ENCODE results near the gene SFMBT2. TPM values are rescaled to one million over a fixed set of nuclear protein-coding genes. Genes with fewer than 3 reads are reported as not detected.

SFMBT2 gene
- total RNA-seq, 4 donors from 2014 or later: 0.60 to 8.6 (median 2.5) TPM

DNA sequence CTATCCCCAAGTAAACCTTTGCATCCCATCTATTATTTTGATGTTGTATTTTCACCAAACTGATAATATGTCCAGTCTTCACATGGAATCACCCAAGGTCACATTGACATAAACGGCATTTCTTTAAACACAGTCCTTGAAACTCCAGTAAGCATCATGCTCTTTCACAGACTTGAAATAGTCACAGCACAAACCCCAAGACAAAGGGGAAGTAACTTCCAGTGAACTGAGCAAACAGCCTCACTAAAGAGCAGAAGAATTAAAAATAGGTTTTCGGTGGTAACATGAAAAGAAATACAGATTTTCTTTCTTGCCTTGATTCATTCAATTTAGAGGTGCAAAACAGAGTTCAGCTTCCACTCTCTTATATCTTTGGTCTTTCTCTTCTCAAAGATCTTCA, 253.7 kb downstream of the SFMBT2 start:
- H3K27ac ChIP-seq: no peak overlapping the region
- H3K36me3 ChIP-seq: no peaks in the 10 kb centered on the region
- H3K9me3 ChIP-seq: no peaks in the 10 kb centered on the region
- no peaks in the 10 kb centered on the region for H3K4me1 ChIP-seq
- H3K27me3 ChIP-seq: no peaks in the 10 kb centered on the region
- DNase-seq: no peak
- intact Hi-C loops (cut with DNase I; ENCODE audit: low total_unique reads) (no loop called here), in situ Hi-C loops (cut with MboI; ENCODE audit: low pct_ligation_motif_present in 1 of 4, low pct_unique_long_range_greater_than_20kb in 1 of 4, low sequenced_read_pairs in 3 of 4) (no loop called here)
- no peak for TF ChIP-seq CTCF (IDR thresholded peaks at IDR 0.05)
- no peak for TF ChIP-seq EP300 (IDR thresholded peaks at IDR 0.05; ENCODE audit: low read depth)
- no peak for TF ChIP-seq POLR2AphosphoS5 (IDR thresholded peaks at IDR 0.05)
- TF ChIP-seq POLR2A (IDR thresholded peaks at IDR 0.05): no peak
- 68 to 71% methylated on average over 2 of the region's 2 CpGs for WGBS, 2 donors (ENCODE audit: low coverage in 1 of 2)
- H3K4me3 ChIP-seq: no peak overlapping the region

- WGBS, 2 donors (ENCODE audit: low coverage in 1 of 2): 96 to 100% methylated on average over 1 of the region's 1 CpG
- intact Hi-C loops (cut with DNase I; ENCODE audit: low total_unique reads) (no loop called here), in situ Hi-C loops (cut with MboI; ENCODE audit: low pct_ligation_motif_present in 1 of 4, low pct_unique_long_range_greater_than_20kb in 1 of 4, low sequenced_read_pairs in 3 of 4) (no loop called here)
- Histone ChIP-seq H3K4me3 (no peak overlapping the region), H3K36me3 (no peaks in the 10 kb centered on the region), H3K9me3 (no peaks in the 10 kb centered on the region), H3K27me3 (no peaks in the 10 kb centered on the region), H3K27ac (no peak overlapping the region), H3K4me1 (no peaks in the 10 kb centered on the region)
- no peak for TF ChIP-seq EP300 (IDR thresholded peaks at IDR 0.05; ENCODE audit: low read depth)
- no peak for TF ChIP-seq POLR2A (IDR thresholded peaks at IDR 0.05)
- no peak for TF ChIP-seq CTCF (IDR thresholded peaks at IDR 0.05)
- no peak for TF ChIP-seq POLR2AphosphoS5 (IDR thresholded peaks at IDR 0.05)
- DNase-seq: no peak
Measured at GRCh38 chr10:7153750-7154149, 257.1 kb downstream of the SFMBT2 start.

DNA sequence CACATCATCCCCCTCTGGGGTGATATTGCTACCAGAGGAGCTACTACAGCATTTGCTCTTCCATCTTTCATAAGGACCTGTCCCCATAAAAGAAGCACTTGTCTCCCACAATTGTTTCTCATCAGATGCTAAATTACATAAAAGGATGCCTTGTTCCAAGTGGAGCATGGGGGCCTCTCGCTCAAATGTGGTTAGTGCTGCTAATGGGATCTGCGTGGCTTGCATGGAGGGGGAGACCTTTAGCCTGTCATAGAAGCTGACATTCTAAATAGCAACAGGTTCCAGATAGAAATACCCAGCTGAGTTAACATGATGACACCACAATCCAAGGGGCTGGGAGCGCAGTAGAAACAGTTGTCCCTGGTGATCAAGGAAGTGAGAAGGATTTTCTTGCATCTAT, 257.9 kb downstream of the SFMBT2 start:
- in situ Hi-C loops (cut with MboI; ENCODE audit: low pct_ligation_motif_present in 1 of 4, low pct_unique_long_range_greater_than_20kb in 1 of 4, low sequenced_read_pairs in 3 of 4) (no loop called here), intact Hi-C loops (cut with DNase I; ENCODE audit: low total_unique reads) (no loop called here)
- H3K36me3 ChIP-seq: no peaks in the 10 kb centered on the region
- 90% methylated on average over 3 of the region's 3 CpGs; no CpG with 5 or more reads in 1 of the 2 donors for WGBS, 2 donors (ENCODE audit: low coverage in 1 of 2)
- DNase-seq: no peak
- no peaks in the 10 kb centered on the region for H3K9me3 ChIP-seq
- H3K27ac ChIP-seq: no peak overlapping the region
- no peak overlapping the region for H3K4me3 ChIP-seq
- TF ChIP-seq POLR2AphosphoS5 (IDR thresholded peaks at IDR 0.05): no peak
- TF ChIP-seq CTCF (IDR thresholded peaks at IDR 0.05): no peak
- no peak for TF ChIP-seq POLR2A (IDR thresholded peaks at IDR 0.05)
- TF ChIP-seq EP300 (IDR thresholded peaks at IDR 0.05; ENCODE audit: low read depth): no peak
- no peaks in the 10 kb centered on the region for H3K4me1 ChIP-seq
- no peaks in the 10 kb centered on the region for H3K27me3 ChIP-seq

GRCh38 chr10:7152341-7152740, 258.5 kb downstream of the SFMBT2 start:
- Histone ChIP-seq H3K4me1 (no peaks in the 10 kb centered on the region), H3K27me3 (no peaks in the 10 kb centered on the region), H3K4me3 (no peak overlapping the region), H3K27ac (no peak overlapping the region), H3K9me3 (no peaks in the 10 kb centered on the region), H3K36me3 (no peaks in the 10 kb centered on the region)
- in situ Hi-C loops (cut with MboI; ENCODE audit: low pct_ligation_motif_present in 1 of 4, low pct_unique_long_range_greater_than_20kb in 1 of 4, low sequenced_read_pairs in 3 of 4): no loop called here
- intact Hi-C loops (cut with DNase I; ENCODE audit: low total_unique reads): no loop called here
- no peak for TF ChIP-seq POLR2AphosphoS5 (IDR thresholded peaks at IDR 0.05)
- no peak for TF ChIP-seq EP300 (IDR thresholded peaks at IDR 0.05; ENCODE audit: low read depth)
- TF ChIP-seq POLR2A (IDR thresholded peaks at IDR 0.05): no peak
- TF ChIP-seq CTCF (IDR thresholded peaks at IDR 0.05): no peak
- no peak for DNase-seq
- WGBS, 2 donors (ENCODE audit: low coverage in 1 of 2): 71 to 75% methylated on average over 2 of the region's 2 CpGs
